Measurements from ENCODE around the gene ADAT3.

DNA sequence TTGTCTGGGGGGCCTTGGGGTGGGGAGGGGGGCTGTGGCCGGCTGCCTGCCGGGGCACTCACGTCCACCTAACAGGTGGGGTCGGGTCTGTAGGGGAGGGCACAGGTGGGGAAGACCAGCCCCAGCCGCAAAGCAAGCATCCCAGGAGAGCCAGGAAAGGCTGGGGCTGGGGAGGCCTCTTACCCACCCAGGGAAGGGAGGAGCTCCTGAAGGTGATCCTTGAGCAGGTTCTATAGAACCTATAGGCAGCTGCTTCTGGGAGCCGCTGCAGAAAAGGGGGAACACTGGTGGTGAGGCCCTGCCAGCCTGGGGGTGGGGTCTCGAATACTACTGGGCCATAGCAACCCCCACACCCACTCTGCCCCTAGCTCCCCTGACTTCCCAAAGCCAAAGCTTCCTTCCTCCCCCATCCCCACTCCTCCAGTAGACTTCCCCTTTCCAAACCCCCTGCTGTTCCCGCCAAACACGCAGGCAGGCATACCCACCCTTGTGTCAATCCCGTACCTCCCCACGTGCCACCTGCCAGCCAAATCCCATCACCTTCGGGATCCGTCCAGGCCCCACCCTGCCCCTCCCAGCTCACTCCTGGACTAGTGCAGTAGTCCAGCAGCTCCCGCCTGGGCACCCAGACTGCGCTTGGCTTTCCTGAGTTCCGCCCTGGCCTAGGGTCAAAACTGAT, 47.4 kb upstream of the ADAT3 start:
- TF ChIP-seq POLR2A (IDR thresholded peaks at IDR 0.05) = no peak
- TF ChIP-seq, protein P1, sequence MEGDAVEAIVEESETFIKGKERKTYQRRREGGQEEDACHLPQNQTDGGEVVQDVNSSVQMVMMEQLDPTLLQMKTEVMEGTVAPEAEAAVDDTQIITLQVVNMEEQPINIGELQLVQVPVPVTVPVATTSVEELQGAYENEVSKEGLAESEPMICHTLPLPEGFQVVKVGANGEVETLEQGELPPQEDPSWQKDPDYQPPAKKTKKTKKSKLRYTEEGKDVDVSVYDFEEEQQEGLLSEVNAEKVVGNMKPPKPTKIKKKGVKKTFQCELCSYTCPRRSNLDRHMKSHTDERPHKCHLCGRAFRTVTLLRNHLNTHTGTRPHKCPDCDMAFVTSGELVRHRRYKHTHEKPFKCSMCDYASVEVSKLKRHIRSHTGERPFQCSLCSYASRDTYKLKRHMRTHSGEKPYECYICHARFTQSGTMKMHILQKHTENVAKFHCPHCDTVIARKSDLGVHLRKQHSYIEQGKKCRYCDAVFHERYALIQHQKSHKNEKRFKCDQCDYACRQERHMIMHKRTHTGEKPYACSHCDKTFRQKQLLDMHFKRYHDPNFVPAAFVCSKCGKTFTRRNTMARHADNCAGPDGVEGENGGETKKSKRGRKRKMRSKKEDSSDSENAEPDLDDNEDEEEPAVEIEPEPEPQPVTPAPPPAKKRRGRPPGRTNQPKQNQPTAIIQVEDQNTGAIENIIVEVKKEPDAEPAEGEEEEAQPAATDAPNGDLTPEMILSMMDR (IDR thresholded peaks at IDR 0.05) = no peak
